OCI-LY7 (cell line): Measurements from ENCODE around the gene NSMF. TPM values are rescaled to one million over a fixed set of nuclear protein-coding genes. Genes with fewer than 3 reads are reported as not detected.

Source experiments
- BruUV-seq: library from RNA; stranded (reverse); fragments of 400-500 nt; replicated peaks from 2 replicates; lab custom pipeline; 2021; lab: Mats Ljungman, UMichigan
- CTCF ChIA-PET: fragments of 300-600 bp; sonication (Branson Sonifier 250); formaldehyde crosslinking; loops from one replicate; lab custom pipeline; 2022; ENCODE audit warnings: antibody characterized with exemption; ENCODE audit not compliant: unreplicated experiment; lab: Charles Lee
- POLR2A ChIA-PET: fragments of 300-600 bp; sonication (Branson Sonifier 250); formaldehyde crosslinking; loops from one replicate; lab custom pipeline; 2022; ENCODE audit warnings: antibody characterized with exemption; lab: Charles Lee
- DNase-seq: peaks from one replicate; pipeline ENCODE4 v3.0.0-alpha.2; 2015; ENCODE audit warnings: low spot score
- H2AFZ ChIP-seq: fragments of 200-600 bp; sonication (generic), shearing (Covaris generic); 2 replicates; pipeline ENCODE4 v1.6.1; 2014; ENCODE audit warnings: mild to moderate bottlenecking, antibody characterized with exemption, low read length, moderate library complexity
- H3K27ac ChIP-seq: fragments of 200-600 bp; sonication (generic); 2 replicates; pipeline ENCODE4 v1.5.1; 2014; ENCODE audit warnings: mixed run types, low read depth, mild to moderate bottlenecking, moderate library complexity, low read length, inconsistent platforms; ENCODE audit not compliant: poor library complexity, severe bottlenecking
- H3K36me3 ChIP-seq: fragments of 200-600 bp; sonication (generic); 2 replicates; pipeline ENCODE4 v1.6.1; 2014; ENCODE audit warnings: mild to moderate bottlenecking, antibody characterized with exemption, low read length, moderate library complexity, mixed read lengths; ENCODE audit not compliant: insufficient read depth
- H3K4me1 ChIP-seq: fragments of 200-600 bp; sonication (generic); 2 replicates; pipeline ENCODE4 v1.5.1; 2014; ENCODE audit warnings: mild to moderate bottlenecking, low read length; ENCODE audit not compliant: insufficient read depth, poor library complexity, severe bottlenecking
- H3K4me2 ChIP-seq: fragments of 200-600 bp; sonication (generic); 2 replicates; pipeline ENCODE4 v1.6.1; 2014; ENCODE audit warnings: mild to moderate bottlenecking, low read length
- H3K4me3 ChIP-seq: fragments of 200-600 bp; sonication (generic); 2 replicates; pipeline ENCODE4 v1.5.1; 2014; ENCODE audit warnings: mild to moderate bottlenecking, low read depth, low read length; ENCODE audit not compliant: poor library complexity, severe bottlenecking
- H3K79me2 ChIP-seq: fragments of 200-600 bp; sonication (generic); 2 replicates; pipeline ENCODE4 v1.6.1; 2016; ENCODE audit warnings: low read depth, mild to moderate bottlenecking, low read length, moderate library complexity, mixed read lengths; ENCODE audit not compliant: insufficient read depth
- H3K9me2 ChIP-seq: fragments of 200-600 bp; sonication (generic); 2 replicates; pipeline ENCODE4 v1.6.1; 2016; ENCODE audit warnings: mild to moderate bottlenecking, low read length, mixed read lengths; ENCODE audit not compliant: insufficient read depth
- H3K9me3 ChIP-seq: fragments of 200-600 bp; sonication (generic); 2 replicates; pipeline ENCODE4 v1.6.1; 2014; ENCODE audit warnings: mild to moderate bottlenecking, mixed run types, low read length, mixed read lengths
- H4K20me1 ChIP-seq: fragments of 200-600 bp; sonication (generic); 2 replicates; pipeline ENCODE4 v1.6.1; 2014; ENCODE audit warnings: mild to moderate bottlenecking, antibody characterized with exemption, low read length, moderate library complexity, mixed read lengths; ENCODE audit not compliant: insufficient read depth
- EZH2phosphoT487 ChIP-seq: fragments of 200-600 bp; sonication (generic); IDR thresholded peaks from 2 replicates; pipeline ENCODE4 v1.6.1; 2018; ENCODE audit warnings: low read depth, borderline replicate concordance, mild to moderate bottlenecking, mixed run types, antibody characterized with exemption, low read length, moderate library complexity, mixed read lengths
- intact Hi-C: fragments of 100-400 bp; cut with micrococcal nuclease; formaldehyde crosslinking; loops from one replicate; pipeline ENCODE4 v1.10.0; 2022; ENCODE audit not compliant: unreplicated experiment
- total RNA-seq, 2 experiments: library from RNA; depleted of rRNA in 1 of 2; stranded (reverse); fragments of >200 nt in 1 of 2; shearing (Covaris generic) in 1 of 2; gene quantifications; 2 replicates each; pipeline ENCODE4 v1.2.3, GENCODE V29; 2014 to 2022
- TF ChIP-seq, protein P1 (sequence below): fragments of 200-600 bp; sonication (generic); conservative IDR thresholded peaks from 2 replicates; pipeline ENCODE4 v1.5.1; 2014; ENCODE audit warnings: mild to moderate bottlenecking, antibody characterized with exemption, low read length, moderate library complexity, mixed read lengths

NSMF gene
- total RNA-seq, 2 experiments from 2014 or later, result 20.3 to 29.8 TPM

GRCh38 chr9:137497921-137498719 lies 39.0 kb upstream of the NSMF start:
- no peaks in the 10 kb centered on the region for H4K20me1 ChIP-seq
- H3K4me2 ChIP-seq, result no peak overlapping the region
- no peak overlapping the region for H3K27ac ChIP-seq
- H3K4me3 ChIP-seq, result no peak overlapping the region
- ChIA-PET CTCF (no interaction called here), POLR2A (no interaction called here)
- DNase-seq, result no peak
- H3K4me1 ChIP-seq, result no peaks in the 10 kb centered on the region
- TF ChIP-seq EZH2phosphoT487, result no peak
- TF ChIP-seq, protein P1, sequence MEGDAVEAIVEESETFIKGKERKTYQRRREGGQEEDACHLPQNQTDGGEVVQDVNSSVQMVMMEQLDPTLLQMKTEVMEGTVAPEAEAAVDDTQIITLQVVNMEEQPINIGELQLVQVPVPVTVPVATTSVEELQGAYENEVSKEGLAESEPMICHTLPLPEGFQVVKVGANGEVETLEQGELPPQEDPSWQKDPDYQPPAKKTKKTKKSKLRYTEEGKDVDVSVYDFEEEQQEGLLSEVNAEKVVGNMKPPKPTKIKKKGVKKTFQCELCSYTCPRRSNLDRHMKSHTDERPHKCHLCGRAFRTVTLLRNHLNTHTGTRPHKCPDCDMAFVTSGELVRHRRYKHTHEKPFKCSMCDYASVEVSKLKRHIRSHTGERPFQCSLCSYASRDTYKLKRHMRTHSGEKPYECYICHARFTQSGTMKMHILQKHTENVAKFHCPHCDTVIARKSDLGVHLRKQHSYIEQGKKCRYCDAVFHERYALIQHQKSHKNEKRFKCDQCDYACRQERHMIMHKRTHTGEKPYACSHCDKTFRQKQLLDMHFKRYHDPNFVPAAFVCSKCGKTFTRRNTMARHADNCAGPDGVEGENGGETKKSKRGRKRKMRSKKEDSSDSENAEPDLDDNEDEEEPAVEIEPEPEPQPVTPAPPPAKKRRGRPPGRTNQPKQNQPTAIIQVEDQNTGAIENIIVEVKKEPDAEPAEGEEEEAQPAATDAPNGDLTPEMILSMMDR, result no peak
- no TSS peak for BruUV-seq
- H2AFZ ChIP-seq, result no peak overlapping the region
- H3K79me2 ChIP-seq, result no peaks in the 10 kb centered on the region
- no peaks in the 10 kb centered on the region for H3K9me3 ChIP-seq
- intact Hi-C loops, result no loop called here
- no peaks in the 10 kb centered on the region for H3K9me2 ChIP-seq
- no peaks in the 10 kb centered on the region for H3K36me3 ChIP-seq

DNA sequence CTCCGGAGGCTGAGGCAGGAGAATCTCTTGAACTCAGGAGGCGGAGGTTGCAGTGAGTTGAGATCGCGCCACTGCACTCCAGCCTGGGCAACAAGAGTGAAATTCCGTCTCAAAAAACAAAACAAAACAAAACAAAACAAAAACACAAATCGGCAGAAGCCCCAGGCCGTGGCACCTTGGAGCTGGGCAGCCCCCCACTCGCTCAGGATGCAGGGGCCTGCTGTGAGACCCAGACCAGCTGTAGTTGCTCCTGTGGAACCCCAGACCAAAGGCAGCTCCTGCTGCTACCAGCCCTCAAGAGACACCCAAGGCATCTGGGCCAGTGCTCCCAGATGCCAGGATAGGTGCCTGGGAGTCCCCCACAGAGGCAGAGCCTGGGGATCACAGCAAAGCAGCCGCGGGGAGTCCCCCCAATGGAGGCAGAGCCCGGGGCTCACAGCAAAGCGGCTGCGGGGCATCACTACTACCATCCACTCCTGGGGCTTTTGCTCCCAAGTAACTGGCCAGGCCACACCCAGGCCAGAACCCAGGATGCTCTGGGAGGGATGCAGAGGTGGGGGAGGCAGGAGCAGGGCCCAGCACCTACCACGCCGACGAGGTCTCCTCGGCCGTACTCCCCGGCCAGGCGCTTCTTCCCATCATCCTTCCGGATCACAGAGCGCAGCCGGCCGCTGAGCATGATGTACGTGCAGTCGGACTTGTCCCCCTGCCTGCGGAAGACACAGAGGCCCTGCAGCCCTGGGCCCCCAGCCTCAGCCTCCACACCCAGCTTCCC lies 37.7 kb upstream of the NSMF start:
- H3K9me3 ChIP-seq, result no peaks in the 10 kb centered on the region
- intact Hi-C loops, result no loop called here
- ChIA-PET POLR2A (no interaction called here), CTCF (no interaction called here)
- H3K9me2 ChIP-seq, result no peaks in the 10 kb centered on the region
- H3K36me3 ChIP-seq, result no peaks in the 10 kb centered on the region
- H2AFZ ChIP-seq, result no peak overlapping the region
- no peak for DNase-seq
- H3K4me2 ChIP-seq, result no peak overlapping the region
- no TSS peak for BruUV-seq
- H3K27ac ChIP-seq, result no peak overlapping the region
- no peak overlapping the region for H3K4me3 ChIP-seq
- H3K4me1 ChIP-seq, result no peaks in the 10 kb centered on the region
- H4K20me1 ChIP-seq, result no peaks in the 10 kb centered on the region
- H3K79me2 ChIP-seq, result no peaks in the 10 kb centered on the region
- TF ChIP-seq, protein P1, result no peak
- no peak for TF ChIP-seq EZH2phosphoT487
